ENCODE data around the gene FOXB2.

Gene FOXB2

DNA sequence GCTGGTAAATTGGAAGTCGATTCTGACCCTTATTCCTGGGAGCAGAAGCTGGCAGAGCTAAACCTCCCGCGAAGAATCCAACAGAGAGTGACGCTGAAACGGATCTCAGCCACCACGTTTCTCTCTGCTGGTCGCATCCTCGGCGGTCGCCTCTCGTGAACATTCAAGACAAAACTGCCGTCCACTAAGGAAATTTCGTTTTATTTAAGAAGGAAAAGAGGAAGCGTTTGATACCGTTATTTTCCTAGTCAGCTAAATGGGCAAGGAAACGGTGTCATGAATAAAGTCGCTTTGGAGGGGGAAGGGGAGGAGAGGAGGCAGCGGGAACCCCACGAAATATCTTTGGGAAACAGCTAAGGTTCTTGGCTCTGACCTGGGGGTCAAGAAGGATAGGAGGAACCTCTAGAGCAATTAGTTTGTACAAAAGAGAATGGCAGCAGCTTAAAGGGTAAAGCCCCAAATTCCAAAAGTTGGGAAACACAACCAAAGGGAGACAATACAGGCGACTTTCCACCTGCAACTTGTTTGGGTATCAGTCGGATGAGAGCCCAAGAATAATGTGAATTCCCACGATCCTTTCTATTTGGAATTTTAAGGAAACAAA is 1.9 kb downstream of the FOXB2 start:
- Histone ChIP-seq H3K4me1 (ENCODE audit: insufficient read depth, insufficient read length) (peaks cover 25% of the 10 kb centered on the region), H3K36me3 (ENCODE audit: insufficient read depth, insufficient read length, low read length) (no peaks in the 10 kb centered on the region), H3K9ac (ENCODE audit: insufficient read length, low read depth) (no peak overlapping the region), H3K27me3 (ENCODE audit: insufficient read depth, insufficient read length) (peaks cover 88% of the 10 kb centered on the region), H3K4me3 (ENCODE audit: insufficient read length, low read depth) (no peak overlapping the region), H3K9me3 (ENCODE audit: insufficient read depth, low read length) (no peaks in the 10 kb centered on the region)
- no peak for DNase-seq (ENCODE audit: low read depth, low spot score)
- TF ChIP-seq YY1 (IDR thresholded peaks at IDR 0.05; ENCODE audit: insufficient read depth, insufficient read length) (no peak), SUZ12 (IDR thresholded peaks at IDR 0.05; ENCODE audit: extremely low read depth, insufficient read depth, insufficient read length) (no peak), ZNF274 (IDR thresholded peaks at IDR 0.05; ENCODE audit: low read depth, low read length) (no peak)

DNA sequence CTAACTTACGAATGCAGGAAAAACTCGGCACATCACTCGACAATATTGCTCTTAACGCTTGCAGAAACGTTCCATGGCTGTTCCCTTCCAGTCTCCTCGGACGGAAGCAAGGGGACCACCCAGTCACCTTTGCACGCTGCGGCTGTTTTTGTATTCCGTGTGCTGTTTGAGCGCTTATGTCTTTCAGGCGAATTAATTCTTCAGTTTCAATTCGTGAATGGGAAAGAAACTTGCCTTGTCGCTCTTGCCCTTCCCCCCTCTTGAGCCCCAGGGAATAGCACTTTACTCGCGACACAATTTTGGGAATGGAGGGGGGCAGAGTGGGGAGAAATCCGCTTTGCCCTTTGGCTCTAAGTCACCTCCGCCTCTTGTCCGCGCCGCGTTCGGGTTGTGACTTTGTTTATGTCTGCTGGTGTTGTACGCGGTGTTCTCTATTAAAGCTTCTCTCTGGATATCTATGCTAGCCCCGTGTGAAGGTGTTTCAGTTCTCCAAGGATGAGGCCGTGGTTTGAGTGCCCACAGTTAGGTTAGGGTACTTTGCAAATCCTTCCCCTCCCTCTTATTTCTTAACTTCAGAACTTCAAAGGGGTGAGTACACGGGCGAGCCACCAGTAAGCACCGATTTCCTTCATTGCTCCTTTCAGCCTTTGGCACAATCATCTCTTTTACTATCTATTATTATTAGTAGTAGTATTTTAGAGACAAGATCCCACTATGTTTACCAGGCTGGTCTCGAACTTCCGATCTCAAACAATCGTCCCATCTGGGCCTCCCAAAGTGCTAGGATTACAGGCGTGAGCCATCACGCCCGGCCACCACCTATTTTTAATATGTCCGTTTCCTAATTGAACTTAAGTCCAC is 2.7 kb downstream of the FOXB2 start:
- H3K9ac ChIP-seq (ENCODE audit: insufficient read length, low read depth), result peak overlapping the region; percentile 37
- H3K9me3 ChIP-seq (ENCODE audit: insufficient read depth, low read length), result no peaks in the 10 kb centered on the region
- no peak for DNase-seq (ENCODE audit: low read depth, low spot score)
- H3K4me3 ChIP-seq (ENCODE audit: insufficient read length, low read depth), result no peak overlapping the region
- TF ChIP-seq SUZ12 (IDR thresholded peaks at IDR 0.05; ENCODE audit: extremely low read depth, insufficient read depth, insufficient read length), result peak; percentile 96
- TF ChIP-seq ZNF274 (IDR thresholded peaks at IDR 0.05; ENCODE audit: low read depth, low read length), result no peak
- H3K36me3 ChIP-seq (ENCODE audit: insufficient read depth, insufficient read length, low read length), result no peaks in the 10 kb centered on the region
- peaks cover 81% of the 10 kb centered on the region for H3K27me3 ChIP-seq (ENCODE audit: insufficient read depth, insufficient read length)
- peaks cover 22% of the 10 kb centered on the region for H3K4me1 ChIP-seq (ENCODE audit: insufficient read depth, insufficient read length)

DNA sequence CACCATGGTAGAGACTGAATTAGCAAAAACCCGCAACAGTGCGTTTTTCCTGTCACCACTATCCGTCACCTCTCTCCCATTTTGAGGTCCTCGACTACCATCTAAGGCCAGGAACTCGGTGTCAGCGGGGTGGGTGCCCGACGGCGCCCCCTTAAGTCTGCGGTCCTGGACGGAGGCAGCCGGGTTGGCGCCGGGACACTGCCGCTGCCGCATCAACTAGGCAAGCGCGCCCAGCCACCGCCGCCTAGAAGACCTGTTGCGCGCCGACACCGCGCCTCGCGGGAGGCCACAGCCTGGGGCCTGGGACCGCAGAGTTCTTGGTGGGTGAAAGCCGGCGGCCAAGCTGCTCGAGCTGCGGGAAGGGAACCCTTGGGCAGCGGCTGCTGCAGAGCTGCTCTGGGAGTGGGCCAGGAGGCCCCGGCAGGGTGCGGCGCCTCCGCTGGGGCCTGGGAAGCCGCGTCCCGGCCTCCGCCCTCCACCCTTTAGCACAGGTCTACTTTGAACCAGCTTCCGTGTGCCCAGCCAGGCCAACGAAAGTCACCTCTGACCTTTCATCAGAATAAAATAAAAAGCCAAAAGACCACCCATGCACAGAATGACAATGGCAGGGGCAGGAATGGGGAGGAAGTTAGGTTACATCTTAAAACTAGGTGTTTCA is 3.5 kb downstream of the FOXB2 start:
- DNase-seq (ENCODE audit: low read depth, low spot score), result no peak
- peak overlapping the region; percentile 18 for H3K4me3 ChIP-seq (ENCODE audit: insufficient read length, low read depth)
- H3K4me1 ChIP-seq (ENCODE audit: insufficient read depth, insufficient read length), result peaks cover 22% of the 10 kb centered on the region
- H3K36me3 ChIP-seq (ENCODE audit: insufficient read depth, insufficient read length, low read length), result no peaks in the 10 kb centered on the region
- no peaks in the 10 kb centered on the region for H3K9me3 ChIP-seq (ENCODE audit: insufficient read depth, low read length)
- H3K9ac ChIP-seq (ENCODE audit: insufficient read length, low read depth), result peak overlapping the region; percentile 70
- peak; percentile 23 for TF ChIP-seq SUZ12 (IDR thresholded peaks at IDR 0.05; ENCODE audit: extremely low read depth, insufficient read depth, insufficient read length)
- TF ChIP-seq YY1 (IDR thresholded peaks at IDR 0.05; ENCODE audit: insufficient read depth, insufficient read length), result no peak
- H3K27me3 ChIP-seq (ENCODE audit: insufficient read depth, insufficient read length), result peaks cover 73% of the 10 kb centered on the region

DNA sequence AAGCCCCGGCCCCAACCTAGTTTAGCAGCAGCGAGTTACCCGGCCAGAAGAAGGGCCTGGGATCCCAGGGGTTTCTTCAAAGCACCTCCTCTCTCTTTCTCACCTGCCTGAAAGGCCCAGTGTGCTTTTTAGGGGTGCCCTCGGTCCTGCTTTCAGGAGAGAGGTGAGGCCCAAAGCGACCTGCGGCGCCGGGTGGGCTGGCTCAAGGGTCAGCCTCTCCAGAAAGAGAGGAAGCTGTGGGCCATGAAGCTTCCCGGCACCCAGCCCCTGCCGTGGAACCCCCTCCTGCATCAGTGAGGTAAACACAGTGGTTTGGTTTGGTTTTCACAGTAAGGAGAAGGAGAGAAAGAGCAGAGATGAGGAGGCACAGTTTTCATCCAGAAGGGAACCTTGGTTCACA is 4.3 kb downstream of the FOXB2 start:
- peaks cover 22% of the 10 kb centered on the region for H3K4me1 ChIP-seq (ENCODE audit: insufficient read depth, insufficient read length)
- no peak for TF ChIP-seq YY1 (IDR thresholded peaks at IDR 0.05; ENCODE audit: insufficient read depth, insufficient read length)
- TF ChIP-seq SUZ12 (IDR thresholded peaks at IDR 0.05; ENCODE audit: extremely low read depth, insufficient read depth, insufficient read length), result no peak
- no peak for TF ChIP-seq ZNF274 (IDR thresholded peaks at IDR 0.05; ENCODE audit: low read depth, low read length)
- peaks cover 65% of the 10 kb centered on the region for H3K27me3 ChIP-seq (ENCODE audit: insufficient read depth, insufficient read length)
- H3K9ac ChIP-seq (ENCODE audit: insufficient read length, low read depth), result peak overlapping the region; percentile 2
- no peak for DNase-seq (ENCODE audit: low read depth, low spot score)
- no peaks in the 10 kb centered on the region for H3K36me3 ChIP-seq (ENCODE audit: insufficient read depth, insufficient read length, low read length)
- no peaks in the 10 kb centered on the region for H3K9me3 ChIP-seq (ENCODE audit: insufficient read depth, low read length)
- no peak overlapping the region for H3K4me3 ChIP-seq (ENCODE audit: insufficient read length, low read depth)

DNA sequence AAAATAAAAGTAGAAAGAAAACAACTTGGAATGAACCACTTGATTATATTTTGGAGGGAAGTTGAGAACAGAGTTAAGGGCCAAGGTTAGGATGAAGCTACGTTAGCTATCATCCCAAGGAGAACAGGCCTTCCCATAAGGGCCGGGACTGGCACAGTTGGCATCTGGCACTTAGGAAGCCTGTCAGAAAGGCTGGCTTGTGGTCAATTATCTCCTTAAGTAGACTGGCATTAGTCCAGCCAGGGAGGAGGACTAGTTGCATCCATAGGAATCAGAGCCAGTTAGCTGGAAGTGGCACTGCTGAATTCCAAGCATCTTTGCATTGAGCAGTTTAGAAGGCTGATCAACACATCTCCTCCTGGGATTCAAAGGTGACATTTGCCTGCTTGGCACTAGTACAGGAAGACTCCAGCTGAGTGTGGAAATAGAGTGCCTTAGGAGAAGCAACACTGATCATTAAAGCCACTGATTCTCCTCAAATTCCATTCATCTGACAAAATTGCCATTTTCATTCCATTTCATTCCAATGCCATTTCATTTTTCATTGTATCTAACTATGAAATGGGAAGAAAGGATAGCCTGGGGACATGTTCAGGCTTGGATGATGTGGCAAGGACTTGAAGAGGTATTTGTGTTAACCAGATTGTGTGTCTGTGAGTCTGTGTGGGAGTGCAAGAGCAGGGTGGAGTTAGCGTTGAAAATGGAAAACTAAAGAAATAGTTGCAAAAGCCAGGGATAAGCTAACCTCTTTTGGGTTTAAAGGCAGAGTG is 5.5 kb downstream of the FOXB2 start:
- peaks cover 53% of the 10 kb centered on the region for H3K27me3 ChIP-seq (ENCODE audit: insufficient read depth, insufficient read length)
- no peak for TF ChIP-seq ZNF274 (IDR thresholded peaks at IDR 0.05; ENCODE audit: low read depth, low read length)
- no peak for TF ChIP-seq SUZ12 (IDR thresholded peaks at IDR 0.05; ENCODE audit: extremely low read depth, insufficient read depth, insufficient read length)
- no peak for TF ChIP-seq YY1 (IDR thresholded peaks at IDR 0.05; ENCODE audit: insufficient read depth, insufficient read length)

DNA sequence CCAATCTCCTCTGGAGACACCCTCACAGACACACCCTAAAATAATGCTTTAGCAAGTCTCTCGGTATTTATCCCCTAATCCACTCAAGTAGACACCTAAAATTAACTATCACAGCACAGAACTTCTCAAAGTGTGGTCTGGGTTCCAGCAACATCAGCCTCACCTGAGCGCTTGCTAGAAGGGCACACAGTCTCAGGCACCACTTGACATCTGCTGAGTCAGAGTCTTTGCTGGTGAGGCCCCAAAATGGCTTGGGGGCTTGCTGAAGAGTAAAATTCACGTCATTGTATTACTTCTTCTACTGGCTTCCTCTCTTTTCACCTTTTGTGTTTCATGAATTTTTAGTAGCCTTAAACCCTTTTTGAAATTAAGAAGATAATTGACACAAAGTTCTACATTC is 9.0 kb downstream of the FOXB2 start:
- Histone ChIP-seq H3K36me3 (ENCODE audit: insufficient read depth, insufficient read length, low read length) (no peaks in the 10 kb centered on the region), H3K4me3 (ENCODE audit: insufficient read length, low read depth) (no peak overlapping the region), H3K9ac (ENCODE audit: insufficient read length, low read depth) (no peak overlapping the region), H3K27me3 (ENCODE audit: insufficient read depth, insufficient read length) (peaks cover 19% of the 10 kb centered on the region), H3K4me1 (ENCODE audit: insufficient read depth, insufficient read length) (no peaks in the 10 kb centered on the region), H3K9me3 (ENCODE audit: insufficient read depth, low read length) (no peaks in the 10 kb centered on the region)
- no peak for DNase-seq (ENCODE audit: low read depth, low spot score)
- no peak for TF ChIP-seq YY1 (IDR thresholded peaks at IDR 0.05; ENCODE audit: insufficient read depth, insufficient read length)

More for the DNA sequence above, 5.5 kb downstream of the FOXB2 start:
- no peak overlapping the region for H3K4me3 ChIP-seq (ENCODE audit: insufficient read length, low read depth)
- DNase-seq (ENCODE audit: low read depth, low spot score), result no peak
- H3K9ac ChIP-seq (ENCODE audit: insufficient read length, low read depth), result no peak overlapping the region
- no peaks in the 10 kb centered on the region for H3K36me3 ChIP-seq (ENCODE audit: insufficient read depth, insufficient read length, low read length)
- no peaks in the 10 kb centered on the region for H3K9me3 ChIP-seq (ENCODE audit: insufficient read depth, low read length)
- H3K4me1 ChIP-seq (ENCODE audit: insufficient read depth, insufficient read length), result peaks cover 17% of the 10 kb centered on the region
